Measurements from ENCODE around the gene RAPGEF4.

RAPGEF4 gene

DNA sequence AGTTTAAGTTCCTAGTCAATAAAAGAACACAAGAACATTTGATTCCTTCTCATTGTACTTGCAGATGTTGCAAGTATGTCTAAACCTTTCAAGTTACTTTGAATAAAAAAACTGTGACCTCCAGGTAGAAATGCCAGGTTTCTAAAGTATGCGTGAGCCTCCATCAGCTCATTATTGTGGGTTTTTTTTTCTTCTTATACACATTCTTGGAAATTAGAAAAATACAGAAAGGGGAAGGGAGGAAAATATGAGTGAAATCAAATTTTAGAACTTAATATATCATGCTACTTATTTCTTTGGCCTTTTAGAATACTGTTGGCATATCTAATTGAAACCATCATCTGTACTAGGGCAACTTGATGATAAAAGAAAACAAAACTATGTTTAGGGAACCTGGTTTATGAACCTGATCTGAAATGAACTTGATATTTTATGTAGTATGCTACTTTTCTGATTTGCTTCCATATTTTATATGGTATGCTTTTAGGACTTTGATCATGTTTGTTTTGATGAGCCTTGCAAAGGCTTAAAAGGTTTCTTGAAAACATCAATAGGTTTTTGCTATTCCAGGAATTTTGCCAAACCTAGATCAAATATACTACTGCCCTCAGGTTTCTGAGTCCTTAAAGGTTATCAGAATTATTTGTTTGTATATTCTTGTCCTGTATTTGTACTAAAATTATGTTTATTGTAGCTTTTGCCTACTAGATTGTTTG is 209.3 kb downstream of the RAPGEF4 start:
- no peak for DNase-seq

GRCh38 chr2:172945510-172945850 is 209.8 kb downstream of the RAPGEF4 start:
- DNase-seq = no peak

- DNase-seq = no peak
Measured at GRCh38 chr2:172947461-172948153, 212.0 kb downstream of the RAPGEF4 start.

DNA sequence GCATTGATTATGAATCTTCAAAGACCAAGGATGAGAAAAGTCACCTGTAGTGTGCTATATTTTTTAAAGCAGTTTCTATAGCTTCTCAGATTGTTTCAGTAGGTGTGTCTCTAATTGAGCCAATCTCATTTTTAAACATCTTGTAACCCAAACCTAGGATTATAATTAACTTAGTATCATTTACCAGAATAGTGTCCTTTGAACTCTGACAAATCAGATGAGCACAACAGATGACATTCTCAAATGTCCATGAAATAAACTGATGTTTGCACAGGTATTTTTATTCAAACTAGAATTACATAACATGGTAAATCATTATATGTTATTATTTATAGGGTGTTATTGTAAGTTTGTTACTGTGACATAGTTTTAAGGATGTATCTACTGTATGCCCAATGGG is 213.9 kb downstream of the RAPGEF4 start:
- no peak for DNase-seq

DNA sequence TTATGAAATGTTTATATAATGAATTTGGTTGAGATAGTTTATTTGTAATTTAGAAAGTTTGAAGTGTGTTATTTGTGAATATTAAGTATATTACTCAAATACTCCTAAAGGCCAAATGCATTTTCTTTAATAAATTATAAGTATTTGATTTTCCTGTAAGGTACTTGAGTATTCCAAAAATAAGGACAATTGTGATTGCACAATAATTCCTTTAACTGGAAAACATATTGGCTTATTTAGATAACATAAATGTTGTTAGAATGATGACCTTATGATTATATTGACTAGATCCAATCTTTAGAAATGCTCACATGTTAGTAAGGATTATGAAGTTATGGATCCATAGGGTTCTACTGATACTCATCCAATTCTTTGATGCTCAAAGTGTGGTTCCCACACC is 214.9 kb downstream of the RAPGEF4 start:
- DNase-seq = no peak

DNA sequence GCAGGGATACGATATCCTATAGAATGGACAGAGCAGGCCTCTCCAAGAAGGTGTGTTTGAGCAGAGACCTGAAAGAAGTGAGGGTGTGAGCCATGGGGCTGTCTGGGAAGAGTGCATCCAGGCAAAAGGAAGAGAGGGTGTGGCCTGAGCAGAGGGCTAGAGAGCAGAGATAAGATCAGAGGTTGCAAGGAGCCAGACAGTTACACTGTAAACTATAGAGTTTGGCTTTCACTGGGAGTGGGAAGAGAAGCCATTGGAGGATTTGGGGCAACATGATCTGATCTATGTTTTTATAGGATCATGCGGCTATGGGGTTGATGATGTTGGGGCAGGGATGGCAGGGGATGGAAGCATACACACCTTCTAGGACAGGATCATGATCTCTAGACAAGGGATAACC is 215.9 kb downstream of the RAPGEF4 start:
- no peak for DNase-seq

DNA sequence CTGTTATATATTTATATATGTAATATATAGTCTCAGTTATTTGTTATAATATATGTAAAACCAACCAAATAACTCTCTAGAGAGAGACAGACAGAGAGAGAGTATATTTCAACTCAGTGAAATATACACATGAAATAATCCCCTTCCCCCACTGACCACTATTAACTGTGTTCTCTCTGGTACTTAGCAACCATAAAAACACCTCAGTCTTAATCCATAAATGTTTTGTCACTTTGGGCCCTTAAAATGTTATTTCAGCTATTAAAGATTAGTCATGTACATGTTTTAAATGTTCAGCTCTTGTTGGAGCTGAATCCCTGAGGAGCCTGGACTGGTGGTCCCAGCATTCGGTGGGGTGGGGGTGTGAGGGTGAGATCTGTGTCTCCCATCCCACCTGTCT is 217.8 kb downstream of the RAPGEF4 start:
- DNase-seq = no peak

DNA sequence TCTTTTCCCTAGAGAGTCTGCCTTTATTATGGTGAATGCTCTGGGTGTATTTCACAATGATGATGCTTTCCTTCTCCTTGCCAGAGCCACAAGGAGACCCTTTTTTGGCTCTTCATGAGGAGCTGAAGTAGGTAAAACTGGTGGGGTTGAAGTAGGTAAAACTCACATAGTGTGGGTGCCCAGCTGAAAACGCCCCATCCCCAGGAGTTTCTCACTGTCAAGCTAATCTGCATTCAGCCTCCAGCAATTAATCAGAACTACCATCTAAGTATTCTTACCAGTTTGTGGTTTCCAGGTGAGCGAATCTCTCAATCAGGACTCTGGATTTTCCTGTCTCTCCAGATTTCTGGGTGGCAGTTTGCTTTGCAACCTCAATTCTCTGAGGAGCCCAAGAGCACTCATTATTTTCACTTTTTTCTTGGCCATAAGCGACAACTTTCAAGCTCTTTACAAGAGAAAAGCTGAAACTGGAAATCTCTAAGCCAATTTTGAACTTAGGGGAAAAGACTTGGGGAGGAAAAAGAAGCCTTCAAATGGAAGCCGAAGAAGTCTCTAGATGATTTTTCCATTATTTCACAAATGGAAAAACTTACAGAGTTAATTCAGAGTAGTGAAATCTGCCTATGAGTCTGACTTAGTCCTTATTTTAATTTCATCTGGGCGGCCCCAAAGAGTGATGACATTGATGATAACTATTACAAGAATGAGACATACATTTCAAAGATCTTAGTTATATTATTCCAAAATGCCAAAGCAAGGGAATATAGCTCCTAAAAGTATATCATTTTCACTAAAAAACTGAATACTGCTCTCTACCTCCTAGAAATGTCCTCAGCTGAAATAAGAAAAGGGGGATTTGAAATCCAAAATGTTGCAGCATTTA is 218.6 kb downstream of the RAPGEF4 start:
- DNase-seq = no peak

GRCh38 chr2:172955587-172955986 is 219.9 kb downstream of the RAPGEF4 start:
- DNase-seq = no peak

DNA sequence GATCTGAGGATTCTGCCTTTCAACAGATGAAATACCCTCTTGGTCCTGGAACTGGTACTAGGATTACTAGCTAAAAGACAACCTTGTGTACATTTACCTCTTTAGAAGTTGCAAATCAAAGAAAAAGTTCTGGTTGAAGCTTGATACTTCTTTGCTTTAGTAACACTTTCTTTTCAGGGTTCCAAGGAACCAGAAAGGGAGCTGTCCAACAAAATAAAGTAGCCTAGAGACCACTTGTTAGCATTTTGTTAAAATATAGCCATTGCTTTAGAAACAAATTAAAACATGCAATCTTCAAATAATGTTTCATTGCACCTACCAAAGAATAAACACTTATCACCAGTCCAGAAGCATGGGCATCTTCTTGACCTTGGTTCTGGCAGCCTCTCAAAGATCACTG is 222.1 kb downstream of the RAPGEF4 start:
- DNase-seq = no peak

DNA sequence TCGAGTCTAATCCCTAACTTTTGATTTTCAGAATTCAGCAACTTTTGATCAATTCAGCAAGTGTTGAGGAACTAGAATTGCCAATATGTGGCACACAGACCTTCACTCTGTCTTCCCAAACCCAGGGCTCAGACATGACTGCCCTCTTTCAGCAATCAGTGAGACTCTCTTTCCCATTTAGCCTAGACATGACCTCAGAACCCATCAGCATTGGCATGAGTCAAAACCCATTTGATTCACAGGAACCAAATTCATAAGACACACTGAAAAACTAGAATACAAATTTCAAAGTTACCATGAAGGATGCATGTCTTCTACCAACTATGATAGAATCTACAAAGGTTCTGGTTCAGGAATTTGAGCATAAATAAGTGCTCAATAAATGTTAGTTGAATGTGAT is 226.4 kb downstream of the RAPGEF4 start:
- DNase-seq = no peak

- no peak for DNase-seq
Measured at GRCh38 chr2:172962824-172963223, 227.2 kb downstream of the RAPGEF4 start.

- no peak for DNase-seq
Measured at GRCh38 chr2:172964511-172965139, 229.0 kb downstream of the RAPGEF4 start.

DNA sequence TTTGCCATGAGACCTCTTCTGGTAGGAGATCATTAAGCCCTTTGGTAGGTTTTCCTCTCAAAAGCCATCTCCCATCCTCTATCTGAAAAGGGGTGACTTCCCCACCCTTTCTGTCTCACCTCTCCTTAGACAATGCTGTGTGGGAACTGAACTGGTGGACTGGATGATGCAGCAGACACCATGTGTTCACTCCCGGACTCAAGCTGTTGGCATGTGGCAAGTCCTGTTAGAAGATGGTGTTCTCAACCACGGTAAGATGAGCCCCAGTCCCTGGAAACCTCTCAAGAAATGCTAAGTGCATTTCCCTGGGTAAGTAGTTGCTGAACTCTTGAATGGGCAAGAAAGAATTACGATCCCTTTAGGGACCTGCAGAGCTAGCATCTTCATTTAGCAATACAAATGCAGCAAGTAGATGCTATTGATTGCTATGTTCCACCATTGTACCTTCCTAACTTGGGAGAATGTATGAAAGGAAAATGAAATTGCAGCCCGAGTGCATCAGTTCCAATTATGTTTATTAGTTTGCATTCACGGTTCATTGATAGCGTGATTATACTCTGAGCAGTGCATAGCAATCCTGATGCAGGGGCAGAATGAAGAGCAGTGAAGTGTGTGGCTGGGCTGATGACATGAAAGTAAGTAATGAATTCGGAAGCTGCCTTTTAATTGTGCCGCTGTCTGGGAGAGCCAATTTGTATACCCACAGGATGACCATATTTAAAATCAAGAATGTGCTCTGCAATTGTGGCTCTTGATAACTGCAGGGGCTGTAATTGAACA is 230.0 kb downstream of the RAPGEF4 start:
- DNase-seq = no peak

GRCh38 chr2:172967036-172967982 is 231.7 kb downstream of the RAPGEF4 start:
- no peak for DNase-seq

- no peak for DNase-seq
Measured at GRCh38 chr2:172968061-172968469, 232.4 kb downstream of the RAPGEF4 start.

- DNase-seq = no peak
Measured at GRCh38 chr2:172969166-172969565, 233.5 kb downstream of the RAPGEF4 start.

DNA sequence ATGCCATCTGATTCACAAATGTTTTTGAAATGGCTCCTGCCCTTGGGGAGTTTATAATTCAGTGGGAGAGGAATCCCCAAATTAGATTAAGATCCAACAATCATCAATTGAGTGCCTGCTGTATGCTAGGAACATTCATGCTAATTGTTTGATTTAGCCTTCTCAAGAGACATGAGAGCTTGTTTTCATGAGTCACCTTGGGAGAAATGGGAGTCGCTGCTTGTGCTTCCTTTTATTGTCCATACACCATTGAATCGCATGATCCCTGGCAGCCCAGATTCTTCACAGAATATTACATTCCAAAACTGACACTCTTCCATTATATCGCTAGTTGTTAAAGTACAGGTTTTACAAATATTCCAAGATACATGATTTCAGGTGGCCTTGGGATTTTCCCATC is 234.0 kb downstream of the RAPGEF4 start:
- no peak for DNase-seq

- DNase-seq = no peak
Measured at GRCh38 chr2:172970660-172971059, 235.0 kb downstream of the RAPGEF4 start.

GRCh38 chr2:172972005-172972619 is 236.5 kb downstream of the RAPGEF4 start:
- DNase-seq = peak; percentile 36

- no peak for DNase-seq
Measured at GRCh38 chr2:172974762-172975161, 239.1 kb downstream of the RAPGEF4 start.

Data from midbrain (tissue), 1 donor.